Spleen (tissue), 11 donors: ENCODE measurements around the gene KCND3. TPM values are rescaled to one million over a fixed set of nuclear protein-coding genes. Genes with fewer than 3 reads are reported as not detected.
A peak's percentile ranks its signal among the peaks of the same experiment; 100 is the strongest.

Source experiments
- DNase-seq: peaks from one replicate; pipeline ENCODE4 v3.0.0-alpha.2; 2020
- H3K27ac ChIP-seq, 8 donors: fragments of 200-600 bp; sonication (generic) in 7 of 8; 1 replicate in 4 of 8; 2 replicates in 4 of 8; pipeline versions ENCODE4 v1.5.0 to v1.8.0; 2016 to 2021; ENCODE audit warnings: inconsistent platforms in 4 of 8, mild to moderate bottlenecking in 4 of 8, moderate library complexity in 1 of 8
- H3K27me3 ChIP-seq, 7 donors: fragments of 200-600 bp; sonication (generic) in 6 of 7; replicated peaks in 1 of 7; 1 replicate in 4 of 7; 2 replicates in 3 of 7; pipeline versions ENCODE4 v1.5.0 to v1.8.0; 2016 to 2021; ENCODE audit warnings: inconsistent platforms in 3 of 7, mild to moderate bottlenecking in 1 of 7
- H3K36me3 ChIP-seq, 6 donors: fragments of 200-600 bp; sonication (generic) in 5 of 6; 1 replicate in 4 of 6; 2 replicates in 2 of 6; pipeline versions ENCODE4 v1.5.0 to v1.8.0; 2016 to 2021; ENCODE audit warnings: inconsistent platforms in 2 of 6
- H3K4me1 ChIP-seq, 6 donors: fragments of 200-600 bp; sonication (generic) in 5 of 6; 1 replicate in 3 of 6; 2 replicates in 3 of 6; pipeline versions ENCODE4 v1.5.0 to v1.8.0; 2016 to 2021; ENCODE audit warnings: inconsistent platforms in 3 of 6
- H3K4me3 ChIP-seq, 8 donors: fragments of 200-600 bp; sonication (generic) in 7 of 8; 1 replicate in 4 of 8; 2 replicates in 4 of 8; pipeline versions ENCODE4 v1.5.0 to v1.8.0; 2016 to 2021; ENCODE audit warnings: inconsistent platforms in 4 of 8, mild to moderate bottlenecking in 4 of 8, moderate library complexity in 2 of 8
- H3K9me3 ChIP-seq, 8 donors: fragments of 200-600 bp; sonication (generic) in 7 of 8; 1 replicate in 4 of 8; 2 replicates in 4 of 8; pipeline versions ENCODE4 v1.5.0 to v1.8.0; 2016 to 2021; ENCODE audit warnings: inconsistent platforms in 4 of 8
- CTCF ChIP-seq, 11 experiments: fragments of 200-600 bp in 7 of 11; fragments of 450-650 bp in 4 of 11; sonication (generic) in 4 of 11; IDR thresholded peaks in 8 of 11; conservative IDR thresholded peaks in 3 of 11; 1 replicate in 7 of 11; 2 replicates in 4 of 11; pipeline versions ENCODE4 v1.4.0 to v1.8.0; 2016 to 2021; ENCODE audit warnings: antibody characterized with exemption in 11 of 11, inconsistent platforms in 4 of 11, mild to moderate bottlenecking in 1 of 11
- POLR2A ChIP-seq, 3 donors: fragments of 450-650 bp; IDR thresholded peaks; one replicate each; pipeline ENCODE4 v1.5.1; 2017; ENCODE audit warnings: antibody characterized with exemption in 3 of 3, mild to moderate bottlenecking in 1 of 3
- POLR2AphosphoS5 ChIP-seq, 3 donors: sonication (generic); formaldehyde crosslinking; IDR thresholded peaks; one replicate each; pipeline ENCODE4 v1.5.1; 2017; ENCODE audit warnings: antibody characterized with exemption in 3 of 3
- WGBS, 5 donors: extraction: QIAGEN DNeasy Blood & Tissue Kit in 3 of 5; methylation state at CpG; one replicate each; pipeline versions ENCODE4 v1.1.5 to v1.1.7; 2013 to 2018; 5-methylcytosine and 5-hydroxymethylcytosine counted together
- intact Hi-C: fragments of 100-400 bp; cut with DNase I; formaldehyde crosslinking; loops from one replicate; pipeline ENCODE4 v1.15.0; 2023; ENCODE audit warnings: low total_unique reads
- polyA plus RNA-seq, 3 donors: library from polyadenylated mRNA; stranded (reverse); fragments of 200-250 nt; gene quantifications; one replicate each; pipeline ENCODE4 v1.2.1, GENCODE V29; 2013
- total RNA-seq, 7 donors: library from RNA; depleted of rRNA in 3 of 7; stranded (reverse); fragments of >200 nt in 3 of 7; fragmentation: NEBNext Ultra II Directional in 4 of 7; extraction: Animal tissue kit (Norgen Biotek cat#: 25700) in 4 of 7; gene quantifications; one replicate each; pipeline versions ENCODE4 v1.1.0 to v1.2.1, GENCODE V29; 2016 to 2021
- donor health status: healthy with polysubstance abuse.
- donor health status: DM: no; HTN: no; CAD: no; lungs with moderate emphysema.
- donor health status: DM: no; HTN: no; CAD: no.
- donor health status: Bipolar disorder and iron deficiency.
- donor health status: healthy.
- donor health status: DM: no; HTN: no; CAD: no.
- donor health status: DM: yes; HTN: yes; CAD: no.

The KCND3 gene
- total and polyA plus RNA-seq, 10 donors, result 0.67 to 14.2 (median 8.6) TPM

- TF ChIP-seq POLR2A (IDR thresholded peaks at IDR 0.05) (no peak), CTCF (IDR thresholded peaks at IDR 0.05 in 8 of 11, conservative IDR thresholded peaks at IDR 0.05 in 3 of 11) (no peak), POLR2AphosphoS5 (IDR thresholded peaks at IDR 0.05) (no peak)
- H3K9me3 ChIP-seq, result peaks cover 0 to 9% (median 0%) of the 10 kb centered on the region in 8 donors
- intact Hi-C loops, result no loop called here
- no peak for DNase-seq
- no peaks in the 10 kb centered on the region for H3K4me1 ChIP-seq
- no peak overlapping the region for H3K4me3 ChIP-seq
- no peaks in the 10 kb centered on the region for H3K36me3 ChIP-seq
- no peaks in the 10 kb centered on the region for H3K27me3 ChIP-seq
- H3K27ac ChIP-seq, result no peak overlapping the region
- 83 to 94% (median 90%) methylated on average over 3 of the region's 3 CpGs for WGBS, 5 donors
Measured at GRCh38 chr1:111825217-111825616, 164.3 kb downstream of the KCND3 start.

DNA sequence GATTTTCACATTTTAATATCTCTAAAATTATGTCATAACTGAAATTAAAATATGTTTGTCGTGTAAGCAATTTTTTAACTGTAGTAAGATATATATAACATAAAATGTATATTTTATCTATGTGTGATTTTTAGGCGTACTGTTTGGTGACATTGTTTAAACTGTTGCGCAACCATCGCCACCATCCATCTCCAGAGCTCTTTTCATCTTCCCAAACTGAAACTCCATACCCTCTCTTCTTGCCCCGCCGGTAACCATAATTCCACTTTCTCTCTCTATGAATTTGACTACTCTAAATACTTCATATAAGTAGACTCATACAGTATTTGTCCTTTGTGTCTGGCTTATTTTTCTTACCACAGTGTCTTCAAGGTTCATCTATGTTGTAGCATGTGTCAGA, 167.3 kb downstream of the KCND3 start:
- no peak for TF ChIP-seq POLR2AphosphoS5 (IDR thresholded peaks at IDR 0.05)
- no peak for TF ChIP-seq CTCF (IDR thresholded peaks at IDR 0.05 in 8 of 11, conservative IDR thresholded peaks at IDR 0.05 in 3 of 11)
- TF ChIP-seq POLR2A (IDR thresholded peaks at IDR 0.05), result no peak
- intact Hi-C loops, result no loop called here
- WGBS, 5 donors, result 89 to 97% (median 94%) methylated on average over 6 of the region's 6 CpGs
- H3K27ac ChIP-seq, result no peak overlapping the region
- no peaks in the 10 kb centered on the region for H3K27me3 ChIP-seq
- no peak for DNase-seq
- H3K36me3 ChIP-seq, result no peaks in the 10 kb centered on the region
- H3K9me3 ChIP-seq, result peaks cover 0 to 9% (median 0%) of the 10 kb centered on the region in 8 donors
- H3K4me1 ChIP-seq, result no peaks in the 10 kb centered on the region
- H3K4me3 ChIP-seq, result no peak overlapping the region

DNA sequence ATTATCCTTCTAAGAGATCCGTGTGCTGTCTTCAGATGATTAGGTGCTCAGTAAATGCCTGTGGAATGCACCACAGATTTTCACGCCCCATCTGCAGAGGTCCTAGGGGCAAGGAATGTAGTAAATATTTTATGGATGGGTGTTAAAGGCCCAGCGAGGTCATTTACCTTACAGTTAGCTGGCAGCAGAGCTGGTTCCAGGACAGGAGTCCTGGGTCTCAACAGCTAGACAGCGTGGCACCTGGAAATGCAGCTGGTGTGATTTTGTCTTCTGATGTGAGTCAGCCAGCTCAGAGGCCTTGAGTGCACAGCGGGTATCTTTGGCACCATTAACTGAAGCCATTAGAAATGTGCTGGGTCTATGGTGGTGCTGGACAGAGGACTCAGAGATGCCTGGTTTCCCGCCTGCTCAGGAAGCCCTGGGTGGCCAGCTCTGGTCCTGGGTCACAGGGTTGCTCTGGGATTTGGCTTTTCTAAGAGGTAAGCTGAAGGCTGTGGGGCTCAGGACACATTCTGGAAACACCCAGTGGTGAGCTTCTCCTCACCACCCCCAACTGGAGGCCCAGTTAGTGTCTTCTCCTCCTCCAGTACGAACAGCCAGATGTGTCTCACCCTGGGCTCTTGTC, 168.2 kb downstream of the KCND3 start:
- no peaks in the 10 kb centered on the region for H3K36me3 ChIP-seq
- WGBS, 5 donors, result 70 to 93% (median 86%) methylated on average over 3 to 7 of the region's 7 CpGs
- TF ChIP-seq POLR2A (IDR thresholded peaks at IDR 0.05) (no peak), CTCF (IDR thresholded peaks at IDR 0.05 in 8 of 11, conservative IDR thresholded peaks at IDR 0.05 in 3 of 11) (no peak), POLR2AphosphoS5 (IDR thresholded peaks at IDR 0.05) (no peak)
- intact Hi-C loops, result no loop called here
- H3K27me3 ChIP-seq, result no peaks in the 10 kb centered on the region
- H3K9me3 ChIP-seq, result peaks cover 0 to 9% (median 0%) of the 10 kb centered on the region in 8 donors
- H3K4me3 ChIP-seq, result no peak overlapping the region
- no peaks in the 10 kb centered on the region for H3K4me1 ChIP-seq
- peak; percentile 56 for DNase-seq
- no peak overlapping the region for H3K27ac ChIP-seq

DNA sequence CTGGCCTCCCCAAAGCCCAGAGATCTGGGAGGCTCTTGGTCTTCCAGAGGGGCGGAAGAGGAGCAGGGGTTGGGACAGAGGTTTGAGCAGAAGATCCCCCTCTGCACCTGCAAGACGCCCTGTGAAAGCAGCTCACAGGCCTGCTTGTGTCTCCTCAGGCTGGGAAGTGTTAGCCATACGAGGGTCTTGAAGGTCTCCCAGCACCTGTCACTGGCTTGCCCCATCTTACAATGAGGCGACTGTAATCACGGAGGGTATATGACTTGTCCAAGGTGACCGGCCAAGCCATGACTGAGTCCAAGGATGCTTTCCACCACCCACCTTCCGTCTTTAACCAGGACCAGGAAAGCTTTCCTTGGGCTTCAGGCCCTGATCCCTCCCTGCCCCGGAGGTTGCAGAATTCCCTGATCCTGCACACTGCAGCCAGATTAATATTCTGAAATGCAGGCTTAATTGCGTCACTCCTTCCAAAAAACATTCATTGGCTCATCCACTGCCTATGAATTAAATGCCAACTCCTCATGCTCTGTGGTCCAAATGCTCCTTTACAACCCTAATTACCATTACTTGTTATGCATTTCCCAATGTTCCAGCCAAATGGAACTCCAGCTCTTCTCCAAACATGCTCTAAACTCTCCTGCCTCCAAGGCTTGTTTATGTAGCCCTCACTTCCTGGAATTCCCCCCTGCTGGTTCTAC, 169.8 kb downstream of the KCND3 start:
- DNase-seq, result no peak
- no peaks in the 10 kb centered on the region for H3K27me3 ChIP-seq

More for the DNA sequence above, 169.8 kb downstream of the KCND3 start:
- Histone ChIP-seq H3K36me3 (no peaks in the 10 kb centered on the region), H3K9me3 (peaks cover 0 to 3% (median 0%) of the 10 kb centered on the region in 8 donors), H3K27ac (no peak overlapping the region), H3K4me3 (no peak overlapping the region), H3K4me1 (no peaks in the 10 kb centered on the region)
- intact Hi-C loops, result no loop called here
- WGBS, 5 donors, result 70 to 93% (median 82%) methylated on average over 6 to 9 of the region's 9 CpGs
- TF ChIP-seq POLR2A (IDR thresholded peaks at IDR 0.05) (no peak), POLR2AphosphoS5 (IDR thresholded peaks at IDR 0.05) (no peak), CTCF (IDR thresholded peaks at IDR 0.05 in 8 of 11, conservative IDR thresholded peaks at IDR 0.05 in 3 of 11) (no peak)
